GM21360 (cell line): Measurements from ENCODE around the gene PSME1.
"Not testable (repeated sequence)": the region's sequence is repeated elsewhere in the genome, so short reads cannot be mapped to it uniquely, and the experiment has no call there.

ENCODE experiments used
- ATAC-seq: cut with Tn5 transposase; IDR thresholded peaks from one replicate; pipeline ENCODE4 v1.9.1; 2021; ENCODE audit warnings: mild to moderate bottlenecking, moderate library complexity; ENCODE audit not compliant: unreplicated experiment

PSME1 gene

DNA sequence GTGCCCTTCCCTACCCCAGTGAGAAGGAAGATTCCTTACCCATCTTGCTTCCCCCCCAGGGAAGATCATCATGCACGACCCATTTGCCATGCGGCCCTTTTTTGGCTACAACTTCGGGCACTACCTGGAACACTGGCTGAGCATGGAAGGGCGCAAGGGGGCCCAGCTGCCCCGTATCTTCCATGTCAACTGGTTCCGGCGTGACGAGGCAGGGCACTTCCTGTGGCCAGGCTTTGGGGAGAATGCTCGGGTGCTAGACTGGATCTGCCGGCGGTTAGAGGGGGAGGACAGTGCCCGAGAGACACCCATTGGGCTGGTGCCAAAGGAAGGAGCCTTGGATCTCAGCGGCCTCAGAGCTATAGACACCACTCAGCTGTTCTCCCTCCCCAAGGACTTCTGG lies 32.5 kb upstream of the PSME1 start:
- no peak for ATAC-seq

DNA sequence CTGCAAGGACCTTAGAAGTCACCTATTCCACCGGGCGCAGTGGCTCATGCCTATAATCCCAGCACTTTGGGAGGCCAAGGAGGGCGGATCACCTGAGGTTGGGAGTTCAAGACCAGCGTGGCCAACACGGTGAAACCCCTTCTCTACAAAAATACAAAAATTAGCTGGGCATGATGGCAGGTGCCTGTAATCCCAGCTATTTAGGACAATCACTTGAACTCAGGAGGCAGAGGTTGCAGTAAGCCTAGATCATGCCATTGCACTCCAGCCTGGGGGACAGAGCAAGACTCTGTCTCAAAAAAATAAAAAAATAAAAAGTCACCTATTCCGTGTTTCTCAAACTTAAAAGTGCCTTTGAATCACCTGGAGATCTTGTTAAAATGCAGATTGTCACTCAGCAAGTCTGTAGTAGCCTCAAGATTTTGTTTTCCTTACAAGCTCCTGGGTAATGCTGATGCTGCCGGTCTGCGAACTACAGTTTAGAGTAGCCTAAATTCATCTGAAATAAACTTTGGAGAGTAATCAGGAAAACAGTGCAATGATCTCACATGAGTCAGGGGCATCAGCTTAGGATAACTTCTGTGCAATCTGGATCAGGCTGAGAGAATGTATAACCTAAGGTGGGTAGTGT lies 30.3 kb upstream of the PSME1 start:
- ATAC-seq: not testable (repeated sequence)

DNA sequence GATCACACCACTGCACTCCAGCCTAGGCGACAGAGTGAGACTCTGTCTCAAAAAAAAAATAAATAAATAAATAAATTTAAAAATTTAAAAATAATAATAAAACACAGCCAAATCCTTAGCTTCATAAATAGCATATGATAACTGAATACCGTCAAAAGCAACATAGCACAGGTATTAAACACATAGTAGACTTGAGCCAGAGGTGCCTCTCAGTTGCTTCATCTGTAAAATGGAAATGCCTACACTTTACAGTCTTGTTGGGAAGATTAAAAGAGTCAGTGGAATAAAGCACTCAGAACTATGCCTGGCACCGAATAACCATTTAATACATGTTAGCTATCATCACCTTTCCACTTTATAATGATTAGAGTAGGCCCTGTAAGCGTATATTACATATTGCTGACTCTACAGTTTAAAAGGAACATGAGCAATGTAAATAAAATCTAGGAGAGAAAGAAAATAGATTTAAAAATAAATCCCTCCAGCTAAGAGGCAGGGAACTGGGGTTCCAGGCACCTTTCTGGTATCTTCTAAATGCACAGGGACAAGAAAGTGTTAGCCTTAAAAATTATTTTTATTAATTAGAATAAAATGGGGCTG lies 29.2 kb upstream of the PSME1 start:
- no peak for ATAC-seq

DNA sequence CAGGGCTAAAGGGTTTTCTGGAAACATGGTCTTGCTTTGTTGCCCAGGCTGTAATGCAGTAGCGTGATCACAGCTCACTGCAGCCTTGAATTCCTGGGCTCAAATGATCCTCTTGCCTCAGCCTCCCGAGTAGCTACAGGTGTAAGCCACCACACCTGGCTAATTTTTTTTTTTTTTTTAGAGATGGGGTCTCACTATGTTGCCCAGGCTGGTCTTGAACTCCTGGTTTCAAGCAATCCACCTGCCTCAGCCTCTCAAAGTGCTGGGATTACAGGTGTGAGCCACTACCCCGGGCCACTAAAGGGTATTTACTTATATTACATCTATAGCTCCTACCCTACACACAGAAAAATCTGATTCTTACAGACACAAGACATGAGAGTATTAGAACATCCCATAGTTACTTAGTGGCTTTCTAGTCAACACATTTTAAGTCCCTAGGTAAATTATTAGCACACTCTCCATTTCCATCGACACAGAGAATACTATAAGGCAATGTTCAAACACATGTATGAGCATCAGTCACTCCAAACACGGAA lies 27.6 kb upstream of the PSME1 start:
- ATAC-seq: no peak

DNA sequence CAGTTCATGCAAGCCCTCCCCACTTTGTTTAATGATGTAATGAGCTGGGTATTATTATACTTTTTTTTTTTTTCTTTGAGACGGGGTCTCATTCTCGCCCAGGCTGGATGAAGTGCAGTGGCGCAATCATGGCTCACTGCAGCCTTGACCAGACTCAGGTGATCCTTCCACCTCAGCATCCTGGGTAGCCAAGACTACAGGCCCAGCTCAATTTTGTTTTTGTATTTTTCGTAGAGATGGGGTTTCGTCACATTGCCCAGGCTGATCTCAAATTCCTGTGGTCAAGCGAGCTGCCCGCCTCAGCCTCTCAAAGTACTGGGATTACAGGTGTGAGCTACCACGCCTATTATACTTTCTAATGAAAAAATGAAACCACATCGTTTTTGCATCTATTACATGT lies 25.9 kb upstream of the PSME1 start:
- ATAC-seq: no peak

DNA sequence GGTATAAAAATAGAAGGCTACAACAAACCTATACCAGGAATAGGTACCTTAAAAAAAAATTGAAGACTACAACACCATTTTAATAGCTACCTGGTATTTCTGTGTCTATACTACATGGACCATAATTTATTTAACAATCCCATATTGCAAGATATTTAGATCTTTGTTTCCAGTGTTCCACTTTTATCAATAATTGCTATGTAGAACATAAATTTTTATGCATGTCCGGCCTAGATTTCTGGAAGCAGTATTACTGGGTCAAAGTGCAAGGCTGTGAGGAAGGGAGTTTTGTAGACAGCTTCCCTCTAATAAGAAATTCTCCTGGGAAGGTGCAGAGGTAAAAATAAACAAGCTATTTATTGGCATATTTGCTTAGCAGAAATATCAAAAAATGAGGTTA lies 25.5 kb upstream of the PSME1 start:
- ATAC-seq: no peak

DNA sequence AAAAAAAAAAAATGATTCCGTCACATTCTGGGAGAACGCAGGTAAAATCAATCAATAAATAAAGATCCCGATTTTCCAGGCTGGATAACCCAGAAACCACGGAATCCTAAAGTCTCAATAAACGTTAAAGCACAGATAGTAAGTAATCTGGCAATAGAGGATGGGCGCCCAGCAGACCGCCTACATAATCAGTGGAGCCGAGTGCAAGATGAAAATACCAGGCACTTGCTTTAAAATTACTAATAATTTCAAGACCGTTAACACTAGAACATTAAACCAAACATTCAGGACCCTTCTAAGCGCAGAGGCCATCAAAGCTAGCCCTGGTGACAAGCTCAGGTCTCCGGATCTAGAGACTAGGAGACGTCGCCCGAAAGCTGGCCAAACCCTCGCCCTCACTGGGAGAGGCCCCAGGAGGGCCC lies 22.6 kb upstream of the PSME1 start:
- no peak for ATAC-seq

DNA sequence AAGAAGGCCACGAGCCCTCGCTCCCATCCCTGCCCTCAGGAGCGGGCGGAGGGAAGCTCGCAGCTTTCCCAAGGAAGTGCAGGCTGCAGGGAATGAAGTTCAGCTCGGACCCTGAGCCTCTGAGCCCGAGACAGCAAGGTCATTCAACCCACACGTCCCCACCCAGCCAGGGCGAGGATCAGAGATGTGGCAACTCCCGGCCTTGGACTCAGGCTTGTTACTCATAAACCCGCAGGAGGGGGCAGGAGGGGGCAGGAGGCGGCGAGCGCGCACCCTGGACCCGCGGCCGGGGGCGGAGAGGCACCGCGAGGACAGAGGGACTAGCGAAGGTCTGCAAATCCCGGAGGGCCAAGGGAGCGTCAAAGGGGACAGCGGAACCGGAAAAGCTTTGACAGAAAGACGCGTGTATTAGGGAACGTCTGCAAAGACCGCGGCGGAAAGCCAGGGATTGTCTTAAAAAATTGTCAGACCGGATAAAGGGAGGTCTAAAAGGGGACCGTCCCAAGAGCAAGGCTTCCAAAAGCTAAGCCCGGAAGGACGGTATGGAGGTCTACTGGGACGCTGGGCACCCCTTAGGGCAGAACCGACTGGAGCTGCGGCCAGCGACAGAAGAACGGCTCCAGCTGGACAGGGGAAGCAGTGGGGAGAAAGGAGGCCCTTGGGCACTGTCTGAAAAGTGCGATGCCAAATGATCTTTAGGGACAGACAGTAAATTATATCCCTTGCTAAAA lies 22.0 kb upstream of the PSME1 start:
- peak; percentile 26 for ATAC-seq

DNA sequence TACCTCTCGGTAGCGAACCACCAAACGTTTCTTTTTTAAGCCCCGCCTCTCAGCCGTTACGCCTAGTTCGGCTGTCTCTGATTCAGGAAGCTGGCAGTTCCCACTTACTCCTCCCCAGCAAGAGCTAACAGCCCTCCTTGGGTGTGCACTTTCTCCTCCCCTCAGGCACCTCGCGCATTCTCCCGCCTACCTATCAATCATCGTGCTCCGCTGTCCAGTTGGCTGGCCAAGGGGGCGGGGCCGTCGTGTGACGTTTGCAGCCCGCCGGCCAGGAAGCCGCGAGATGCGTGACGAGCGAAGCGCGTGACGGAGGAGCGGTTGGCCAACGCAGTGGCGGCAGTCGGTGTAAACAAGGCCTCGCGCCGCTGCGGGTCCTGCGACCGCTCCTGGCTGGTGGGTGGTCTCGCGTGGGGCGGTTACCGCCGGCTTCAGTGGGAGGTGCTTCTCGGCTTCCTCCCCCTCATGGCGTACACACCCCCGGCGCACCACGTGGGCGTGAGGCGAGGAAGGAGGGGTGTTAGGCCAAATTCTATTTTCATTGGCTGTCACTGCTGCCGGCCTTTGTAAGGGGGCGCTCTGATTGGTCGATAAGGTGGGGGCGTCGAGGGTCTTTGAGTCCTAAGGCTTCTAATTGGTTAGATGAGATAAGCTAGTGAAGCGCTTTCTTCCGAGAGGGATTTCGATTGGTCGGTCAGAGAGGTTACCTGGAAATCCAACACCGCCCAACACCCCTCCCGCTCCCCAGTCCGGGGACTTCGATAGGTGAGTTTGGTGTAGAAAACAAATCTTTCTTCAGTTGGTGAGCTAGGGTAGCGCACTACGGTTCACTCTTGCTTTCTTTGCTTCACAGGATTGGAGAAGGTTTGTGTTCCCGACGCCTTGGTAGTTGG lies 21.2 kb upstream of the PSME1 start, which contains the start of the genes DCAF11 and NRL:
Gene DCAF11, plus strand, starts transcription at position 246 of the 890 bp plus-strand sequence. CDS start 818 bp downstream, outside the sequence.
Gene NRL, minus strand, starts transcription at position 418 of the 890 bp plus-strand sequence. CDS start 32,101 bp downstream, outside the sequence.
- ATAC-seq: peak; percentile 85

DNA sequence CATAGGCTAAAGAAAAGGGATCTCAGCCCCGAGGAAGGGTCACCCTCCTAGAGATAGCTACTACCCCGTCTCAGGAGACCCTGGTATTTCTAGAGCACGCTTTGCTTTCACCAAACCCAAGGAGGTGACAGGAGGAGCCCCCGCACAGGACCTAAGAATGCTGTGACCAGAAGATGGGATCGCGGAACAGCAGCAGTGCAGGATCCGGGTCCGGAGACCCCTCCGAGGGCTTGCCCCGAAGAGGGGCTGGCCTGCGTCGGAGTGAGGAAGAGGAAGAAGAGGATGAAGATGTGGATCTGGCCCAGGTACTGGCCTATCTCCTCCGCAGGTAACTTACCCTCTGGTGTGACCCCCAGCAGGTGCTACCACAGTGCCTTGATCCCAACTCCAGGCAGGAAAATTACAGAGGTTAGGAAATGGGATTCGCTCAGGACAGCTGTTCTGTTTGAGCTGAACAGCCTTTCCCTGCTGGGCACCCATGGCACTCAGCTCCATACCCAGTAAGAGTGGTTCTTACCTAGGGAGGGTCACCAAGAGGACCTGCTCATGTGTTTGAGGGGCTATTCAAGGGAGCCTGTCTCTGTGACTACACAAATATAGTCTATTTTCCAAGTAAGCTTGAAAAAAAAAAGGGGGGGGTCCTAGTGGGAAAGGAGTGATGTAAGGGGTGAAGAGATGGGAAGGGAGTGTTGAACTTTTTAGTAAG lies 20.4 kb upstream of the PSME1 start:
- ATAC-seq: no peak

DNA sequence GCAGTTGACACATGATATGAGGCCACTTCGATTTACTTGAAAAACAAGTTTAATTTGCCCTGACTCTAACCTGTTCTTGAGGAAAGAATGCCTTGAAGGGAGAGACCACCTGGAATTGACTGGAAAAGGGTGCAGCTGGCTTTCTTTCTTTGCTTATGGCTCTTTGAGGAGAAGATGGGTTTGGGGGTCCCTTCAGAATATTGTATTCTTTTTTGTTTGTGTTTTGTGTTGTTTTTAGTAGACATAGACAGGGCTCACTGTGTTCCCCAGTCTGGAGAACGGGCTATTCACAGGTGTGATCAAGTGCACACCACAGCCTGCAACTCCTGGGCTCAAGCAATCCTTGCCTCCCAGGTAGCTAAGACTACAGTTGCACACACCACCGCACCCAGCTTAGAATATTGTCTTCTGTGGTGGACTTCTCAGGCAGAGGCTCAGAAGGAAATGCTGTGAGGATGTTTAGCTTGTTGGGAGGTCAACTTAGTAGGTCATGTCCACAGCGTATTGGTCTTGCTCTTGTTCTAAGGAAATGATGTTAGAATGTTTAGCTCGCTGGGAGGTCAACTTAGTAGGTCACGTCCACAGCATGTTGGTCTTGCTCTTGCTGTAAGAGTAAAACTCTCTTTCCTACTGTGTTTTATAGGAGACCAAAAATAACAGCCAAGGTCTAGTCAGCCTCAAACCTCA lies 19.7 kb upstream of the PSME1 start:
- ATAC-seq: no peak

DNA sequence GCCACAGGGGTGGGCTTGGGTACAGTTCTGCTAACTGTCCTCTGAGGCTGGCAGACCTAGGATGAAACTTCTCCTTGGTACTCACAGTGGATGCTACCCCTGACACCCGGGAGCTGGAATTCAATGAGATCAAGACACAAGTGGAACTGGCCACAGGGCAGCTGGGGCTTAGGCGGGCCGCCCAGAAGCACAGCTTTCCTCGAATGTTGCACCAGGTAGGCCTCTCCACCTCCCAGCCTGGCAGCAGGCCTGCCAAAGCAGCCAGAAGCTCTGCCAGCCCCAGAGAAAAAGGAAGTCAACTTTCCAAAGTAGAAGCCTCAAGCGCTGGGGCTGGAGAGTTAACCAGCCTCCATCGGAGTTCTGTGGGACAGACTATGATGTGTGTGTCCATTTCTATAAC lies 18.8 kb upstream of the PSME1 start:
- ATAC-seq: no peak

DNA sequence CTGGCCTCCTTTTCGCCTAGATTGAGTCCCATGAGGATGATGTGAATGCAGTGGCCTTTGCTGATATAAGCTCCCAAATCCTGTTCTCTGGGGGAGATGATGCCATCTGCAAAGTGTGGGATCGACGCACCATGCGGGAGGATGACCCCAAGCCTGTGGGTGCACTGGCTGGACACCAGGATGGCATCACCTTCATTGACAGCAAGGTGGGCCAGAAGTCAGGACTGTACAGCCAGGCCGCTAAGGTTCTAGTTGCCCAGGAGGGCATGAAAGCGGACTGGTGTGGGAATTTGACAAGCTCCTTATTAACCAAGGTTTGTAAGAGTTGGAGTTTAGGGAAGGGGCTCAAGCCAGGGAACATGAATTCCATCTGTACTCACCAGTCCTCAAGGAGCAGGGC lies 16.3 kb upstream of the PSME1 start:
- no peak for ATAC-seq

DNA sequence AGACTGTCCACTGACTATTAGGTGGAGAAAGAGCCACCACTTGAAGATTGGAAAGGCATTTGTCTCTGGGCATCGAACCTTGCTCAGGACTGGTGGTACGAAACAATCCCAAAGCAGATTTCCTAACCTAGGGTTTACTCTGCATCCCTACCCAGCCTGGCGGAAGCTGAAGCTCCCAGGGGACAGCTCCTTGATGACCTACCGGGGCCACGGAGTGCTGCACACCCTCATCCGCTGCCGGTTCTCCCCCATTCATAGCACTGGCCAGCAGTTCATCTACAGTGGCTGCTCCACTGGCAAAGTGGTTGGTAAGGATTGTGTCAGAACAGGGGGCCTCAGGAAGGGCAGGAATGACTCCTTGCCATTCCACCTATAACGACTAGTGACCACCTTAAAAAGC lies 14.8 kb upstream of the PSME1 start:
- ATAC-seq: no peak

DNA sequence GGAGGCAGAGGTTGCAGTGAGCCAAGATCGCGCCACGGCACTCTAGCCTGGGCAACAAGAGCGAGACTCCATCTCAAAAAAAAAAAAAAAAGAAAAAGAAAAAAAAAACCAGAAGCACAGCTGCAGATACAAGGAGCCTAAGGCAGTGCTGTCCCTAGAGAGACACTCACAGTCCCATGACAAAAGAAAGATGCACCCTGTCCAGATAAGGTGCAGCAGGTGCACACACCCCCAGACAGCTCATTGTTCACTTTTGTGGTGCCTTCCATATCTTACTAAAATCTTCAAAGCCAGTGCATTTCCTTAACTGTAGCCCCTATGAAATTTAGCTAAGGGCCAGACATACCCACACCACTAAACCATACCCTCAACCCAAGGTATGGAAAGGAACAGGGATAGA lies 13.6 kb upstream of the PSME1 start:
- ATAC-seq: no peak

DNA sequence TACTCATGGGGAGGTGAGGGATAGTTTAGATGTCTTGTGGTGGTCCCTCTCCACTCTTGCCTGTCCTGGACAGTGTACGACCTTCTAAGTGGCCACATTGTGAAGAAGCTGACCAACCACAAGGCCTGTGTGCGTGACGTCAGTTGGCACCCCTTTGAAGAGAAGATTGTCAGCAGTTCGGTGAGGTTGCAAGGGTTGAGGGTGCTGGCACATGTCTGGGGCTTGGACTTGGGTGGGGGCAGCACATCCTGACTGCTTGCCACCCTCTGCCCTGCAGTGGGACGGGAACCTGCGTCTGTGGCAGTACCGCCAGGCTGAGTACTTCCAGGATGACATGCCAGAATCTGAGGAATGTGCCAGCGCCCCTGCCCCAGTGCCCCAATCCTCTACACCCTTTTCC lies 13.1 kb upstream of the PSME1 start:
- ATAC-seq: no peak

DNA sequence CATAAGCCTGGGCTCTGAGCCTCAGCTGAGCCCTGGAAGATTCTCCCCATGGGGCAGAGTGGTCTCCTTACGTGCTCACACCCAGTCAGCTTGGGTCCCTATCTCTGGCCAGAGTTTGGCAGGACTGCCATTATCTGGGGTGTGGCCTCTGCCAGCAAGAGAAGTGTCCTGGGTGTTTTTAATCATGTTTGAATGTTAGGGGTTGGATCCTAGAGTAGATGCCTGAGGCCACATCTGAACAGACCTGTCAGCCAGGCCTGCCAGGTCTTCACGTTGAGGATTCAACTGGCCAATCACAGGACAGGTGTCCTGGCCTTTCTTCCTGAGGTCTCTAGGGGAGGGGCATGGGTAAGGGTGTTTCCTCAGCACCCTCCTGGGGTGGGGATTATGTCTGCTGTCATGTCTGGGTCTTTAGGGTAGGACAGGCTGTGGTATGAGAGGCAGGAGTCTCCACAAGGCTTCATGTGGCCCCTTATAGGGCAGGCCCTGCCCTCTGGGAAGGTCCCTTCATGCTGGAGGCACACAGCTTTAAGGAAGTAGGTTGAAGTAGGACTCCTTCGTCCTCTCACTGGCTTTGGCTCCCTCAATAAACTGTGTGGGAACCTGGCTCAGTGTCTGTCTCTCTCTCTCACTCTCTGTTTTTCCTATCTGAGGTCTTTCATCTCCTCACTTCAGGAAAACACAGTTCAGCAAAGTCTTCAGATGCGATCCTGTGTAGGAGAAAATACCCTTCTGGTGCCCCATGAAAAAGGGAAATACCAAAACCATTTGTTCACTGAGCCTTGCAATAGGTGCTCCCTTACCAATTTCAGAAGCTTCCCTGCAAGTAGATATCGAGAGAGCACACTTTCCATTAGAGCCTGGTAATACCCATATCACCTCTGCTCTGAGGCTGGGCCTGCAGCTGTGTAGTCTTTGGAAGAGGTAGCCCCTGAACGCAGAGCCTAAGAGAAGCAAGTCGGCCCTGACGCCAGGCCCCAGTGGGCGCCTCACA lies 12.3 kb upstream of the PSME1 start:
- no peak for ATAC-seq

DNA sequence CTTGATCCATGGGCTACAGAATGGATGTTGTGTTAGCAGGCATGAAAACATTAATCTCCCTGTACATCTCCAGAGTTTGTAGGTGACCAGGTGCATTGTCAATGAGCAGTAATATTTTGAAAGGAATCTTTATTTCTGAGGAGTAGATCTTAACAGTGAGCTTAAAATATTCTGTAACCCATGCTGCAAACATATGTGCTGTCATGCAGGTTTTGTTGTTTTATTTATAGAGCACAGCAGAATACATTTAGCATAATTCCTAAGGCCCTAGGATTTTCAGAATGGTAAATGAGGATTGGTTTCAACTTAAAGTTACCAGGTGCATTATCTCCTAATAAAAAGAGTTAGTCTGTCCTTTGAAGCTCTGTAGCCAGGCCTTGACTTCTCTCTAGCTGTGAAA lies 9.1 kb upstream of the PSME1 start:
- no peak for ATAC-seq
